NCI-H446 treated with DMSO at 0.1 percent for 48 hours (cell line): ENCODE results near the gene KCNIP1.

Experiments used
- DNase-seq: peaks from one replicate; lab custom pipeline; 2025; lab: John Stamatoyannopoulos, UW

The KCNIP1 gene

DNA sequence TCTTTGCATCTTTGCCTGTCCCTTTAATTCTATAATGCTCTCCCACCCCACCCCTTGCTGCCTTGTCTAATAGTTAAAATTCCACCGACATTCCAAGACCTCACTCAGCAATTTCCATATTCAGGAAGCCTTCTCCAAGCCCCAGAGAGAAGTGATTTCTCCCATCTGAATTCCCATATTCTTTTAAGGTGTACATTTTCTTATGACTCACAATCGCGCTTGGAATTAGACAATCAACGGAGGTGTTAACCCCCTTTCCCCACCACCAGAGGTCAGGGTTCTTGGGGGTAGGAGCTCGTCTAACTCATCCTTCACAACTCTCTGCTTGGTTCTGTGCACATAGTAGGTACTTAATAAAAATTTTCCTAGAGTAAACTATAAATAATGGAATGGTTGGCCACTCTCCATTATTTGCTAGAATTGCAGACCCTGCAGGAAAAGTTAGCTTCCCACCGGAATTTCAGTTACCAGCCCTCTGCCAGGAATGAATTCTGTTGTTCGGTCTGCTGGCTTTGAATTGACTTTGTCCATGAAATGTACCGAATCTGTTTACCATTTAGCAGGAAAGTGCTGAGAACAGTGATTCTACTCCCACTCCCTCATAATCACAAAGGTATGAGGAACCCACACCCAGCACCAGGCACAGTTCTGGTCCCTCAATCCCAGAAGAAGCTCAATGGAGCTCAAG lies 5.0 kb downstream of the KCNIP1 start:
- DNase-seq = no peak

DNA sequence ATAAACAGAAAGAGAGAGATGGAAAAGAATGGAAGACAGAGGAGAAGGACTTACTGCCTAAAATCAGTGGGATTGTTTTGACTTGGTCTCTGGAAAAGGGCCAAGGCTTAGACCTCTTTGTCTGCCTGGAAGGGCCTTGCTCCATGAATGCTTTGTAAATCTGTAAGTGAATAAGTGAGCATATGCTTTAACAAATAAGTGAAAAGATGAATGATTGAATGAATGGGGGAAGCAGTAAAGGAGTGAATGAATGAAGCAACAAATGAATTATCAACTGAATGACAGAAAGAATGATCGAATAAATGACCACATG lies 5.5 kb downstream of the KCNIP1 start:
- DNase-seq = no peak

DNA sequence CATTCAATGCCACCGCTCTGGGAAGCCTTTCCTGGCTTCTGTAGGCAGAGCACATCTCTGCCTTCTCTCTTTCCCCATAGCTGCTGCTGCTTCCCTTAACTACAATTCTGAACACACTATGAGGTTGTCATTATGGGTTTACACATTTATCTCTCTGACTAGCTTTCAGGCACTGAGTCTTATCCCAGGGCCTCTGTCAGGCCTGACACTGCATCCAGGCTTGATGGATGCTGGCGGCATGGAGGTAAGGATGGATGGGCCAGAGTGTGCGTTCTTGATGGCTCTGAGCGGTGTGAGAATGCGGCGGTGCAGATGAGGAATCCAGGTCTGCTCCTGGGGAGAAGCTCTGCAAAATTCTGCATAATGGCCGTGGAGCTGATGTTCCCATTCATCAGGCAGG lies 6.3 kb downstream of the KCNIP1 start:
- DNase-seq = no peak

DNA sequence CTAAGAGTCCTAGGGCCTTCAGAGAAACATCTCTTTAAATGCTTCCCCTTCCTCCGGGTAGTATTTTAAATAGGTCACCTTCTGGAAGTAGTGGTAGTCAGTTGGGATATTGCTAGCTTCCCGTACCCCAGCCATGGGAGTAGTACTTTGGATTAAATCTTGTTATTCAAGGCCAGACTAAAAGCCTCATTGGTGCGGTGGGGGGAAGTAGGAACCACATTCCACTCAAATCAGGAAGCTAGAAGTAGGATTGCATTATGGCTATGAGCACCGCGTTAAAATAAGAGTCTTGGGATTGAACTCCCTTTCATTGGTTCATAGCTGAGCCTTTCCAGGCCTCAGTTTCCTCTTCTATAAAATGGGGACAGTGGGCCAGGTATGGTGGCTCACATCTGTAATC lies 6.7 kb downstream of the KCNIP1 start:
- DNase-seq = no peak

DNA sequence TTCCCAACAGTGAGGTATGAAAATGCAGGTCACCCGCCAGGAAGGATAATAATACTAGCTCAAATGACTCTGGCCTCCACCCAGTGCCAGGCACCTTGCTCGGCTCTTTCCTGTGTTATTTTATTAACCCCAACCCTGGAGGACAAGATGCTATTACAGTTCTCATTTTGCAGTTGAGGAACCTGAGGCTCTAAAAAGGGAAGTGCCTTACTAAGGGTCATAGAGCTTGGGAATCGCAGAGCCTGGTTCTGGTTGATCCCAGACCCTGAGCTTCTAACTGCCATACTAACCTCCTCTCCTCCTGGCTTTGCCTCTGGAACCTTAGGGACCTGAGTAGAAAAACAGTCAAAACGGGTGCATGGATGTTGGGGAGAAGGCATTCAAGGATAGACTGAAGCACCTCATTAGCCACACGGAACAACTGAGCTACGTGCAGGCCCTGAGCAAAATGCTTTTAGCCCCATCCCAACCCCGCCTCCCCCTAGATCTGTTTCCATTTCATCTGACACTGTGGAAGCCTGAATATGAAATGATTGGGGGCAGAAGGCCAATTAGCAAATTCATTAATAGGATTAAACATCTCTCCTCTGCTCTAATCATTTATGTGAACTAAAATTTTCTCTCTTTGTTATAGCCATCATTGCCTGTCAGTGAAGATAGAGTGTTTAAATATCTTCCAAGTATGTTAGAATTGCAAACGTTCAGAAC lies 7.9 kb downstream of the KCNIP1 start:
- no peak for DNase-seq

DNA sequence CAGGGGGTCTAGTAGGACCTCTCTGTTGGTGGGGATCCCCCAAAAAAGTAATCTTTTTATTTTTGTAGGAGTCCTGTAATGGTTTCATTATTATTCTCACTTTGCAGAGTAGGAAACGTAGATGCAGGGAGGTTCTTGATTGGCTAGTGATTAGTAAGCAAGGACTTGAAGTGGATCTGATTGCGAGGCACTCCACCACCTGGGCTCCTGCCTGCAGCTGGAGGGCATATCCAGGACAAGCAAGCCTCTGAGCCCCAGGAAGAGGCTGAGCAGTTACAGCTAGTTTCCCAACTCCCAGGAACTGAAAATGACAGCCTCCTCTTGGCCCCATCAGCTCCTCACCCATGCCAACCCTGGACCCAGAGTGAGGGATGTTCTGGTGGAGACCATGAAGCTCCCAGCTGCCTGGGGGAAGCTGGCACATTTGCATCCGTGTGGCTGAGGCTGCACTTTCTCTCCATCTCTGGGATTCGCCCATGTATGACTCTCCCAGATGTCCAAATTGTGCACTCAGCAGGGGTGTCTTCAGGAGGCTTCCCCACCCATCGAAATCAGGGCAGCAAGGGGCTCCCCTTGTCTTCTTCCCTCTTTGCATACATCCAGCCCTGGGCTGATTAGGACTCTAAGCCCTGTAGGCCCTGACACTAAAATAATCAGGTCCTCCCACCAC lies 10.2 kb downstream of the KCNIP1 start:
- DNase-seq = no peak

DNA sequence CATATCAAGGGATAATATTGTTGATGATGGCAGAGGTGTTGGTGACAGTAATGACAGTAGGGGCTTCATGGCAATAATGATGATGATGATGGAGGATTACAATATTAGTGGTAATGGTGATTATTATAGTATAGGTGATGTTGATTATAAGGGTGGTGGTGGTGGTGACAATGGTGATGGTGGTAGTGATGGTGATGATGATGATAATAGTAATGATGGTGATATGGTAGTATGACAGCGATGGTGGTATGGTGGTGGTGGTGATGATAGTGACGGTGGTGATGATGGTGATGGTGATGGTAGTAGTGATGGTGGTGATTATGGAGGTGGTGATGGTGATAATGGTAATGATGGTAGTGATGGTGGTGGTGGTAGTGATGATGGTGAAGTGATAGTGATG lies 13.6 kb downstream of the KCNIP1 start:
- DNase-seq = no peak

DNA sequence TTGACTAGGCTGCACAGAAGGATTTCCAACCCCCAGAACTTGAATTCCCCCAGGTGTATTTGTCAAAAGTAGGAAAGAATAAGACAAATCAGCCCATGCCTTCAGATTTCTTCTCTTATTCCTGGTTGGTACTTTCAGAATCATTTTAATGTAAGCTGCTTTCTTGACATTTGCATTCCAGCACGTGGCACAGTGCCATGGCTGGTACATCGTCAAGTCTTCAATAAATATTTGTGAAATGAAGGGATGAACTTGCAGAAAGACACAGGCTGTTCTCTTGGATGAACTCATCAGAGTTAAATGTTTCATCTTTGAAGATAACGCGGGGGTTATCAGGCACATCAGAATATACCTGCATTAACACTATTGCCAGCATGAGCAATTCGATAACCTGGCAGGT lies 14.5 kb downstream of the KCNIP1 start:
- no peak for DNase-seq

DNA sequence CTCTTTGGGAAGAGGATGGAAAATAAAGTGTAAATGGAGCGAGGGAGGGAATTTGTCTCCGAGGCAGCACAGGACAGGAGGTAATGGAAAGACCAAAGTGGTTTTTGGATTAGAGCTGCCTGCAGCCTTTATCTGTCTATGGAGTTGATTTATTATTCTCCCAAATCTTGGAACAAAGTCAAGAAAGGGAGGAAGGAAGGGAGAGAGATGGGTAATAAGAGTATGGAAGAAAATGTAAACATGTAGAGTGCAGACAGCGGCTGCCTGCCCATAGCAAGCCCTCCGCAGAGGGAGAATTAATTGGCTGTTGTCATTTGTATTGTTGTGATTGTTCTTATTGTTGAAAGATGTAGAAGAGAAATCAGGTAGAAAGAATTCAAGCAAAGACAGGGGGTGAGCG lies 15.7 kb downstream of the KCNIP1 start:
- no peak for DNase-seq

DNA sequence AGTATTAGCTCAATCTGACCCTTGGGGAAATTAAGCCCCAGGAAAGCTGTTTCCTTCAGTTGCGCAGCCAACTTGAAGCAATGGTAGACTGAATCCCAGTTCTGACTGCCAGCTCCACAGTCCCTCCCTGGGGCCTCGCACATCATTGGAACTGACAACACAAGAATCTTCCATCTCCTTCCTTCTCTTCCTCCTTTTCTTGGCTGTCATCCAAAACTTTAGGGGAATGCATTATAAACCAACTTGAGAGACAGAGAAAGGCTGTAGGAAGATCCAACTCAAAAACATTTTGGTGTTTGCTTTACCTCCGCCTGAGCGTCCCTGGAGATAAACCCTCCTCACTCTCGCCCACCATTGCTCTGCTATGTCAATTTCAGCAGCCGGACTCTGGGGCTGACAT lies 16.6 kb downstream of the KCNIP1 start:
- DNase-seq = no peak

DNA sequence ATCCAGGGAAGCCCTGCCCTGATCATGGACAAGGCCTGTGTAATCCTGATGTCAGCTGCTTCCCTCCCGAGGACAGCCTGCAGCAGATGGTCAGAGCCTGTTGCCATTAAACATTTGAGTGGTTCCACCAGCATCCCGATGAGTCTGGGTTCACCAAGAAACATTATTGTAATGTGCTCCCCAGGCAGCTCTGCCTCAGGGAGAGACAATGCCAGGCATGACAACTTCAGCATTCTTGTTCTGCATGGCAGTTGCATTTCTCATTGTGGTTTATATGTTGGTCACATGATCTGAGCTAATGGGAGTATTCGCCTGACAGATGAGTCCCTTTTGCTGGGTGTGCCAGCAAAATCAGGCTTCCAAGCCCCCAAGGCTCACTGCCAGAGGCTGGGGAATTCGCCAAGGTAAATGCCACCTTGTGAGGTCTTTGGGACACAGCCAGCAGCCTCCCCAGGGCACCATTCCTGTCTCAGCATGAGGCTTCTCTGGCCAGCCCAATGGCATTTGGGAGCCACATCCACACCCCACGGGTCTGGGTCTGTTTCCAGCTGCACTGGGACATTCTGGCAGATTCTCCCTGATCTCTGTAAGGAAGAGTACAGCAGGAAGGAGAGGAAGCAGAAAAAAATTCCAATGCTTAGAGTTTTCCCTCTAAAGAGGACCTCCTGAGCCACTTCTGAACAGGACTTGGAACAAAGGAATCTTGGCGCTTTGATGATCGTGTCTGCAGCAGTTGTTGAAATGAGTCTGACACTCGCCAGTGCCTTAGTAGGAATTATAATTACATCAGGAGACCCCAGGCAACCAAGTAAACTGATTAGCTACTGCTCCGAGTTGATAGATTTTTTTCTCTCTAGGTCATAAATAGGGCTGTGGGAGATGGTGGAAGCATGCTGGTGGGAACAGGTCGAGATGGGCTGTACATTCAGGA lies 18.7 kb downstream of the KCNIP1 start:
- DNase-seq = peak; percentile 69

DNA sequence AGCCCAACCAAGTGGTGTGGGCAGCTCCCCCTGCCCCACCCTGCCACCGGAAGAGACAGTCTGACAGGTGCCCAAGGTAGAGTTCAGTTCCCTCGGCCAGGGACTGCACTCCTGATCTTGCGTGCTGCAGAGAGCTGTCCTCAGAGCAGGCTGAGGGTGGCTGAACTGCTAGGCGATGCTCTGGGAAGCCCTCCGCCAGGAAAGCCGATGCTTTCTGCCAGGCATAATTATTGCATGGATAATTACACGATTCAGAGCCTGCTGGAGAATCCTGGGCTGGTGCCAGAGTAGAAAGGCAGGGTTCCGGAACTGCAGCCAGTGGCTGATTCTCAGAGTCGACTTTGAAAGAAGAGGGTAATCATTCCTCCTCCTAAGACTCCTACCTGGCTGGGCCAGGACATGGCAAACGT lies 19.3 kb downstream of the KCNIP1 start:
- peak; percentile 57 for DNase-seq

DNA sequence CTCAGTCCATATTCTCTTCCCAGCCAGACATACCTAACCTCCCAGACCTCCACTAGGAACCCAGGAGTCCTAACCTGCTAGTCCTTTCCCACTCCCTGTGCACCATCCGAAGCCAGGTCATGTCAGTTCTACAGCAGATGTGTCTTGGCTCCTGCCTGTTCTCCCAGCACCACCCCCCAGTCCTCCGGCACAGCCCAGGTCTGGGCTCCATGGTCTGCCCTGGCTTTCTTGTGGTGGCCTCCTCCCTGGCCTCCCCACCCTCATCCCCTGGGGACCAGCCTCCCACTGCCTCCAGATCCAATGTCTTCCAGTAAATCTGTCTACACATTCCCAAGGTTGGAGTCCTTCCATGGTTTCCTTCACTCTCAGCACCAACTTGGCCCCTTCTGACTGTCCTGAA lies 20.0 kb downstream of the KCNIP1 start:
- DNase-seq = no peak

DNA sequence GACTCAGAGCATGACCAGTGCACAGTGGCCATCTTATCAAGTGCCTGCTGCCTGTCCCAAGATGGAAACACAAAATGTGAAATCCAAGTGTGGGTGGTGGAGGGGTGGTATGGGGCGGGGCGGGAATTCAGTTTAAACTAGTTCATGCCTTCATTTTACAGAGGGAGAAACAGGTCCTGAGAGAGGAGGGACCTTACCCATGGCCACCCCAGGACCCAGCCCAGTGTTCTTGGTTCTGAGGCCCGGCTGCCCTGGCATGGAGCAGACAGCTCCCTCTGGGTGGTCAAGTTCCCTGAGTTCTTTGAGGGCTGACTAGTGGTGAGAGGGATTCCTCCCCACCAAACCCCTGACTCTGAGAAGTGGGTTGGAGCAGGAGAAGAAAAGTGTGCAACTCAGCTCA lies 20.8 kb downstream of the KCNIP1 start:
- no peak for DNase-seq

DNA sequence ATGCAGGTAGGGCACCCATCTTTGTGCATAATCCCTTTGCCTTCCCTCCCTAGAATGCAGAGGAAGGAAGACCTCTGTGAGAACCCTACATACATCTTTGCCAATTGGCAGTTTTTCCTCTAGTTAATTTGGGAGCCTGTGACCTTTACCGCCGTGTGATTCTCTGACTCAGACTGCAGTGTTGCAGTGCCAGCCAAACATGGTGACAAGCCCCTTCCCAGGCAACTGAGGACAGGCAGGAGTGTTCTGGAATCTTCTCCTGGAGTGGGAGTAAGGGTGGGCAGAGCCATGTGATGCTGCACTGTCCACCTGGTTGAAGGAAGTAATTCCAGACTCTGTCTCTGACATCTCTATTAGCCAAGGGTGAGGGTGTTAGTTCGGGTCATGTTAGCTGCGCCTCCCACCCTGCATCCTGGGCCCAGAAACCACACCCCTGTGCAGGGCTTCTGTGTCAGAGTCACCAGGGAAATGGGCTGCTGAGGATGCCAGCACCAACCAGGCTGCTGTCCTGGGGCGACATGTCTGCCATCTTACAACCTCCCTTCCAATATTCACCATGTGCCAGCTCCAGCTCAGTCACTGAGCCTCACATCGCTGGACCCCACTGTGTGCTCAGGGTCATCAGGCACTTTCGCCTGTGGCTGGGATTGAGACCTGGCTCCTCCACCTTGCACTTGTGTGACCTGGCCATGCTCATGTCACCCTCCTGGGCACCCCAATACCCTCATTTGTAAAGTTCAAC lies 21.8 kb downstream of the KCNIP1 start:
- no peak for DNase-seq

DNA sequence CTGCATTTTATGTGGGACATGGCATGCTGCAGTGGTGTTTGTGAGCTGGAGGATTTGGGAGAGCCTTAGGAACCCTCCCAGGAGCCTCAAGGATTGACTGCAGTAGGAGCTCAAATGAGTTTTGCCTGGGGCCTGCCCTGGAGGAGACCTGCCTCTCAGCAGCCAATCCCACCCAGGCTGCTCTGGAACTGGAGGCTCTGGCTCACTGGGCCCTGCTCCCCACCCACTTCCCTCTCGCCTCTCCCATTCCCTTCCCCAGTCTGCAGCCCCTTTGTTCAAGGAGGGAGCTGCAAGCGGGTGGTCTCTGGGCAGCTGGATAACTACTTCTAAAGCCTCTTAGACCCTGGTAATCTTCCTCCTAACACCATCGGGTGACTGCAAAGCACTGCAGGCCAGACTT lies 24.2 kb downstream of the KCNIP1 start:
- DNase-seq = no peak

DNA sequence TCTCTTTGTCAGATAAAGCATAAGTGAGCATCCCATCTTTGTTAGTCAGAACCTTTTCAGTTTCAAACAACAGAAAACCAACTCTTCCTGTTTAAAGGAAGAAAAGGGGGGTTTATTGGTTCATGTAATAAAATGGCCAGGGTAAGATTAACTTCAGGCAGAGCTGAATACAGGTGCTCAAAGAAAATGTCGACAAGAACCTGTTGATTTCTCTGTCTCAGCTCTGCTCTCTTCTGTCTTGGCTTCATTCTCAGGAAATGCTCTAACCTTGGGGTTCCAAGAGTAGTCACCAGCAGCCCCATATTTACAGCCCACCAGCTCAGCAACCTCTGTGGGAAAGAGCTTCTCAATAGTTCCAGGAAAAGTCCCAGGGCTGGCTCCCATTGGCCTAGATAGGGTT lies 25.2 kb downstream of the KCNIP1 start:
- no peak for DNase-seq

DNA sequence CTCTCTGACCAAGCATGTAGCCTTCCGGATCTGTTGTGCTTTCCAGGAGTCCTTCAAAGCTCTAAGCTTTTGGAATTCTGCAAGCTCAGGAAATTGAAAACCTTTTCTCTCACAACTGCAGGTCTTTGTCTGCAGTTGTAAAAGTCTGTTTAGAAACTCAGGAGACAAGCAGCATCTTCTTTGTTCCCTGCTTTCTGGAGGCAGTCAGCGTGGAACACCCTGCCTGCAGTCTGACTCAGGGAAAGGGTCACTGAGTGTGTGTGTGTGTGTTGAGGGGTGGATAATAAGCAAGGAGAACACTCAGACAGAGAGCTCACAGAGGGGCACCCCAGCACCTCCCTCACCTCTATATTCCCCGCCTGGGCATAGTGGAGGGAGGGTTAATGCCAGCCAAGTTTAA lies 29.1 kb downstream of the KCNIP1 start:
- no peak for DNase-seq

DNA sequence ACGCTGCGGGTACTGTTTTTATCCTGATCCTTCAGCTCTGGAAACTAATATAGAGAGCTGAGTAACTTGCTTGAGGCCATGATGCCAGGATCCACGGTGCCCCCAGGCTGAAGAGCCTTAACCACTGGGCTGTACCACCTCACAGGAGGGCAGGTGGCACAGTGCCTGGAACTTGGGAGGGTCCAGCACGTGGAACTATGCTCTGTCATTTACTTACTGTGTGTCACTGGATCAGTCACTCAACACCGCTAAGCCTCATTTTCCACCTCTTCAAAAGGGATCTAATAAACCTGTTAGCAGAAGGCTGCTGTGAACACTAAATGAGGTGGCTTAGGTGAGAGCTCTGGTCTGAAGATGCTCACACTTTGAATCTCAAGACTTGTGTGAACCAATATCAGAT lies 29.6 kb downstream of the KCNIP1 start:
- DNase-seq = no peak

DNA sequence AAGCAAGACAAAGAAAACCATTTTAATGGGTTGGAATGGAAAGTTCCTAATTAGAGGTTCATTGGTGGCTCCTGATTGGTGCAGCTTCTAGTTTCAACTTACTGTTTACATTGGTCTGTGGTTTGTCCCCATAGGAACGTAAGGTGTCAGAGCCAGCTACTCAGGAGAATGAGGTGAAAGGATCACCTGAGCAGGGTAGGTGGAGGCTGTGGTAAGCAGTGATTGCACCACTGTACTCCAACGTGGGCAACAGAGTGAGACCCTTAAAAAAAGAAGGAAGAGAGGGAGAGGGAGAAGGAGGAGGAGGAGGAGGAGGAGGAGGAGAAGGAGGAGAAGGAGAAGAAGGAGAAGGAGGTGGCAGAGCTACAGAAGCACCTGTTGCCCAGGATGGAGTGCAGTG lies 30.4 kb downstream of the KCNIP1 start:
- DNase-seq = no peak

DNA sequence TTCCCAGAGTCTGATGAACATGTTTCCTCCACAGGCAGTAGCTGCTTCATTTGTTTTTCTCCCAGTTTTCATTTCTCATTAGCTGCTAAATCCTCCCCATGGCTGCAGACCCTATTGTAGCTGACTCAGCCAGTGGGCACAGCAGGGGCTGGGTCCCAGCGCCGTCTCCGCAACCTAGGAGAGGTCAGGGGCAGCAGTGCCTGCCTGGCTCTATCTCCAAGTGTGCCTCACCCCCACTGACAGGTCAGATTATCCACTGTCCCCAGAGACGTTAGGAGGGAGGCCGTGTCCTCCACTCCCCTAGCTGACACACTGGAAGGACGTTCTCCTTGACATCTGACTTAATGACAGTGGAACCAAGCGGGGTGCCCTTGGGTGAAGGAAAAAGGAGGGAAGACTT lies 31.1 kb downstream of the KCNIP1 start:
- DNase-seq = no peak

DNA sequence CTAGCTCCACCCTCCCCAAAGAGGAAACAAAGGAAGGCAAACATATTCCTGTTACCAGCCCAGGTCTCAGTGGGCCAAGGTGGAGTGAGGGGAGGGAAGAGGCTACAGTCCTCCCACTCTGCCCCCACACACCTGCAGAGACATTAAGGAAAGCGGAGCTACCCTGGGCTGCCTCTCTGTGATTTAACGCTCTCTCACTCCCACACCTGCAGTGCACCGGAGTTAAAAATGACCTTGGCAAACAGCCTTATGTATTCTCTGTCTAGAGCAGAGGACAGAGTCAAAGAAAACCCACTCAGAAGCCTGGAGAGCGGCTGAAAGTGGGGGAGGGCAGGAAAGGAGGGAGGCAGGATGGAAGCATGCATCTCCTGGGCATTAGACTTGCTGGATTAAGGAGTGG lies 32.7 kb downstream of the KCNIP1 start:
- DNase-seq = no peak
